HG02852 (cell line): Measurements from ENCODE around the gene RBM34.

ENCODE experiments used
- ATAC-seq: cut with Tn5 transposase; IDR thresholded peaks from one replicate; pipeline ENCODE4 v1.9.1; 2021; ENCODE audit warnings: mild to moderate bottlenecking, moderate library complexity; ENCODE audit not compliant: unreplicated experiment

RBM34 gene

GRCh38 chr1:235156740-235157139 lies 4.3 kb downstream of the RBM34 start:
- no peak for ATAC-seq

GRCh38 chr1:235156265-235156664 lies 4.8 kb downstream of the RBM34 start:
- no peak for ATAC-seq

- no peak for ATAC-seq
Observed at GRCh38 chr1:235152235-235152634, 8.8 kb downstream of the RBM34 start.

- ATAC-seq = no peak
Observed at GRCh38 chr1:235151033-235151432, 10.0 kb downstream of the RBM34 start.

GRCh38 chr1:235149824-235150223 lies 11.2 kb downstream of the RBM34 start:
- no peak for ATAC-seq

- ATAC-seq = peak; percentile 72
Observed at GRCh38 chr1:235147269-235147668, 13.8 kb downstream of the RBM34 start.

GRCh38 chr1:235145639-235146038 lies 15.4 kb downstream of the RBM34 start:
- no peak for ATAC-seq

GRCh38 chr1:235142991-235143390 lies 18.1 kb downstream of the RBM34 start:
- ATAC-seq = no peak

GRCh38 chr1:235139315-235139714 lies 21.7 kb downstream of the RBM34 start:
- ATAC-seq = no peak

GRCh38 chr1:235138821-235139220 lies 22.2 kb downstream of the RBM34 start:
- ATAC-seq = no peak

- no peak for ATAC-seq
Observed at GRCh38 chr1:235136111-235136510, 24.9 kb downstream of the RBM34 start.

- no peak for ATAC-seq
Observed at GRCh38 chr1:235134171-235134570, 26.9 kb downstream of the RBM34 start.

GRCh38 chr1:235133086-235133485 lies 28.0 kb downstream of the RBM34 start:
- ATAC-seq = no peak

- no peak for ATAC-seq
Observed at GRCh38 chr1:235131961-235132360, 29.1 kb downstream of the RBM34 start.

GRCh38 chr1:235130766-235131270 lies 30.2 kb downstream of the RBM34 start:
- no peak for ATAC-seq

- ATAC-seq = no peak
Observed at GRCh38 chr1:235129774-235130570, 31.1 kb downstream of the RBM34 start.

GRCh38 chr1:235128456-235129328 lies 32.4 kb downstream of the RBM34 start, which contains the start of gene TOMM20:
Gene TOMM20, minus strand, starts transcription at chr1:235128837. Its CDS starts 122 bp downstream, at chr1:235128715.
- peak; percentile 92 for ATAC-seq

GRCh38 chr1:235127732-235128455 lies 33.2 kb downstream of the RBM34 start:
- no peak for ATAC-seq

- ATAC-seq = no peak
Observed at GRCh38 chr1:235127203-235127602, 33.8 kb downstream of the RBM34 start.

- ATAC-seq = no peak
Observed at GRCh38 chr1:235124665-235125064, 36.4 kb downstream of the RBM34 start.

GRCh38 chr1:235124111-235124510 lies 36.9 kb downstream of the RBM34 start:
- no peak for ATAC-seq
